OCI-LY1 (cell line): ENCODE data around the gene ARHGEF37.

ENCODE experiments used
- EZH2 ChIP-seq: fragments of 200-600 bp; sonication (generic), shearing (Covaris generic); IDR thresholded peaks from 2 replicates; pipeline ENCODE4 v1.8.0; 2017; ENCODE audit warnings: borderline replicate concordance, mixed run types, mild to moderate bottlenecking, antibody characterized with exemption, low read length, moderate library complexity, mixed read lengths
- TF ChIP-seq, protein P1 (sequence below): fragments of 200-600 bp; sonication (generic), shearing (Covaris generic); IDR thresholded peaks from 2 replicates; pipeline ENCODE4 v1.5.1; 2017; ENCODE audit warnings: mild to moderate bottlenecking, antibody characterized with exemption, low read length, moderate library complexity, mixed read lengths

DNA sequence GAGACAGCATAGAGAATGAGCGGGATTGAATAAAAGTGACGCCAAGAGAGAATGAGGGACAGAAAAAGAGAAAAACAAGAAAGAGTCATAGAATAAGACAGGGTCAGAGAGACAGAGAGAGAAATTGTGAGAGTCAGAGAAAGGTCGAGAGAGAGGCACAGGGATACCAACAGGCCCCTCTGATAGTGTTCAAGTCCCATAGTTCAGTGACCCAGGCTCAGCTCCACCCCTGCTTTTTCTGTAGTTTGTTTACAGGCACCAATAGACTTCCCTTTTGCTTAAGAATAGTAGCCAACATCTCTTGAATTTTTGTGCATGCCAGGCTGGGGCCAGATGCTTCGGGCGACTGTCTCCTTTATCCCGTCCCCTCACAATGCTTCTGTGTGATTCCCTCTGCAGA is 62.5 kb downstream of the ARHGEF37 start:
- TF ChIP-seq, protein P1, sequence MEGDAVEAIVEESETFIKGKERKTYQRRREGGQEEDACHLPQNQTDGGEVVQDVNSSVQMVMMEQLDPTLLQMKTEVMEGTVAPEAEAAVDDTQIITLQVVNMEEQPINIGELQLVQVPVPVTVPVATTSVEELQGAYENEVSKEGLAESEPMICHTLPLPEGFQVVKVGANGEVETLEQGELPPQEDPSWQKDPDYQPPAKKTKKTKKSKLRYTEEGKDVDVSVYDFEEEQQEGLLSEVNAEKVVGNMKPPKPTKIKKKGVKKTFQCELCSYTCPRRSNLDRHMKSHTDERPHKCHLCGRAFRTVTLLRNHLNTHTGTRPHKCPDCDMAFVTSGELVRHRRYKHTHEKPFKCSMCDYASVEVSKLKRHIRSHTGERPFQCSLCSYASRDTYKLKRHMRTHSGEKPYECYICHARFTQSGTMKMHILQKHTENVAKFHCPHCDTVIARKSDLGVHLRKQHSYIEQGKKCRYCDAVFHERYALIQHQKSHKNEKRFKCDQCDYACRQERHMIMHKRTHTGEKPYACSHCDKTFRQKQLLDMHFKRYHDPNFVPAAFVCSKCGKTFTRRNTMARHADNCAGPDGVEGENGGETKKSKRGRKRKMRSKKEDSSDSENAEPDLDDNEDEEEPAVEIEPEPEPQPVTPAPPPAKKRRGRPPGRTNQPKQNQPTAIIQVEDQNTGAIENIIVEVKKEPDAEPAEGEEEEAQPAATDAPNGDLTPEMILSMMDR, result no peak
- no peak for TF ChIP-seq EZH2
